NCI-H1930 (cell line): ENCODE data around the gene VPS35L.

Source experiments
- DNase-seq, 2 experiments: peaks; one replicate each; lab custom pipeline; 2025; lab: John Stamatoyannopoulos, UW

VPS35L gene

DNA sequence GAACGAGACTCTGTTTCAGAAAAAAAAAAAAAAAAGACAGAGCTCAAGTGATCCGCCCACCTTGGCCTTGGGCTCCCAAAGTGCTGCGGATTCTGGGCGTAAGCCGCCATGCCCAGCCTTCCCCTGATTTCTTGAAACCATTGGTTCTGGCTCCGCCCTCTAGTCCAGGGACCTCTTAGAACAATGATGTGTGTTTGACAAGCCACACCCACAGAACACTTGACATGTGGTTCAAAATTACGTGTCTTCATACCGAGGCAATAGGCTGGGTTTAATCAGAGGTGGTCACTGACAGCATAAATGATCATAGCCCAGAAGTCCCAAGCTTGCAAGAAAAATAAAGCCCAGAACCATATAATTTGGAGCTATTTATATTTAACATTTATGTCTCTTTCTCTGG, 139.5 kb downstream of the VPS35L start:
- DNase-seq = no peak

DNA sequence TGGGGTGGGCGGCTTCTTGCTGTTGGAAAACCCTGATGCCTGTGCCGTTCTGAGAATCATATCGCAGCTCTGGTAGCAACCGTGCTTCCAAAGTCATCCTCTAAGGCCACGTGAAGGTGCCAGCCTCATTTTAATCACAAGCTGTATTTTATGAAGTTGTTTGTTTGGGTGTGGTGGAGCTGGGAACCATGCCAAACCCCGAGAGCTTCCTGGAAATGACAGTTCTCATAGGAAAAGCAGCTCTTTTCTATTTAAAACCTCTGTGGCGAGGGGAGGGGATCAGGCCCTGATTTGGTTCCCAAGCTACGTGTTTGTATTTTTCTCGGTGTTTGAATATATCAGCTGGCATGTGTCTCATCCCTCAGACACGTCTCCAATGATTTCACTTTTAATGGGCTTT, 140.8 kb downstream of the VPS35L start:
- DNase-seq = no peak

DNA sequence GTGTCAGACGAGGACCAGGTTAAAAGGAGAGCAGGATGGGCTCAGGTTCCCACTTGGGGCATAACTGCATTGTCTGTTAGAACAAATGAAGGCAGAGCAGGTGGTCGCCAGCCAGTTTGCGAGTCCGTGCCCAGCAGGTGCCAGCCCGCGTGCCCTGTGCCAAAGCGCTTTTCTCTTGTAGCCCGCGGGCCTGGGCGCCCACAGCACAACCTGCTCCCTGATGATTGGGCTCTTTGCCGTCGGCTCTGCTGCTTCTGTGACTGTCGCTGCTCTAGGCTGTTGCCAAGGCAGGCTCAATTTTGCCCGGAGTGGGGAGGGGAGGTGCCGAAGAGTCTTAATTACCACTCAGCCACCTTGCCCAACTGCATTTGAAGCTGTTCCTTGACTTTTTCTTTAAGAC, 141.5 kb downstream of the VPS35L start:
- DNase-seq = no peak

DNA sequence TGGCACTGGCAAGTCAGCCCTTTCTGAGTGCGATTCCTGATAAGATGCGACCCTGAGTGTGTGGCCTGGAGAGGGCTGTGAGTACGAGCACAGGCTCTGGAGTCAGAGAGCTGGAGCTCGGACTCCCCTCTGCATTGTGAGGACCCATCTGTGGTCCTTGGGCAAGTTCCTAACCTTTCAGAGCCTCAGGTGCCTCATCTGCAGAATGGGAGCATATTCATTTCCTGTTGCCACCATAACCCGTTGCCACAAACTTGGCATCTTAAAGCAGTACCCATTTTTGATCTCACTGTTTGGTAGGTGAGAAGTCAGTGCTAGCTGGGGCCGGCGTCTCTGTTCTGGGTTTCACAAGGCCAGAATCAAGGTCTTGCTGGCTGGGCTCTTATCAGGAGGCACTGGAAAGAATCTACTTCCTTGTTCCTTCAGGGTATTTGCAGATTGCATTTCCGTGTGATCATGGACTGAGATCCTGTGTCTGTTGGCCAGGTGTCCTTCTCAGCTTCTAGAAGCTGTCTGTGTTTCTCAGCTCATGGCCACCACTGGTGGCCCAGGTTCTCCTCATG, 142.3 kb downstream of the VPS35L start:
- DNase-seq = no peak

DNA sequence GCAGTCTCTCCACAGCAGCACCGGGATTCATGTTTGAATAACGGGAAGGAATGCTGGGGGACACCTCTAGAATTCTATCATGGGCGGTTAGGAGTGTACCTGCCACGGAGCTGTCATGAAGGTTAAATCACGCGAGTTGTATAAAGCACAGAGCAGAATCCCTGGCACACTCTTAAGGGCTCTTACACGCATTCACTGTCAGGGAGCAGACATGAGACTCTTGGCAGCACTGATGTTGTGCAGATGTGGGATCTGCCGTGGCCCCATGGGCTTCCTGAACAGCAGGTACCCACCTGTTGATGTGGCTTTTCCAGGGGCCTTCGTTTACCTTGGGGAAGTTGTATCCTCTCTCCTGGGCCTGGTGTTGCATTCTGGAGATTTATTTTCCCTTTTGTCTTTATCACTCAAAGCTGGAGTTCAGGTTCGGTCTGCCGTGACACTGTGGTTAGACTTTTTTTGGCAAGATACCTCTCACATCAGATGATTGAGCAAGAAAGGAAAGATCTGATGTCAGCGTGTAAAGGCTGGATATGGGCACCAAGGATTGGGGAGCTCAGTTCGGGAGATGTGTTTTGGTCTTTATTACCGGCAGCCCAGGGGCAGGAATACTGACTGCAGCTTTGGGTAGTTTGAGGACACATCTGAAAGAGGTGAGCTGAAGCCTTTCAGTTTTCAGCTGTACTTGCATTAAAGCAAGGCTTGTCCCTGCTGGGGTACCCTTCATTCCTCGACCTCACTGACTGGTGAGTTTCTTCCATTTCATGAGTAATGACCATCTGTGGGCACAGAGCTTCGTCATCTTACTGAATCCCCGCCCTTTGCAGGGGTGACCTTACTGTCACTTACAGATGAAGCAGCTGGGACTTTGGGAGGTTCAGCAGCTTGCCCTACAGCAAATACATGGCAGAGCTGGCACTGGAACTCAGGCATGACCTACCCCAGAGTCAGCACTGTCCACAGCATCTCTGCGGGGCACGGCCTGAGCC, 143.3 kb downstream of the VPS35L start:
- DNase-seq = no peak

DNA sequence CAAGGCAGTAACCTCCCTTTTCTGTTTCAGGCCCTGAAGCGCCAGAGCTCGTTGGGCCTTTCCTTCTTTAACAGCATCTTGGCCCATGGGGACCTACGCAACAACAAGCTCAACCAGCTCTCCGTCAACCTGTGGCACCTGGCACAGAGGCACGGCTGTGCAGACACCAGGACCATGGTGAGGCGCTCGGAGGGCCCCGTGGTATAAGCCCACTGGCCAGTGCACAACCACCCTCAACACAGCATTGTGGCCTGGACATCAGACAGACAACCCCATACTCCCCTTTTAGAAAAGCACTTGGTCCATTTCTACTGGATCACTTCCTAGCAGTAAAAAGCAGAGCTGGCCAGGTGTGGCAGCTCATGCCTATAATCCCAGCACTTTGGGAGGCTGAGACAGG, 144.0 kb downstream of the VPS35L start:
- DNase-seq = no peak

DNA sequence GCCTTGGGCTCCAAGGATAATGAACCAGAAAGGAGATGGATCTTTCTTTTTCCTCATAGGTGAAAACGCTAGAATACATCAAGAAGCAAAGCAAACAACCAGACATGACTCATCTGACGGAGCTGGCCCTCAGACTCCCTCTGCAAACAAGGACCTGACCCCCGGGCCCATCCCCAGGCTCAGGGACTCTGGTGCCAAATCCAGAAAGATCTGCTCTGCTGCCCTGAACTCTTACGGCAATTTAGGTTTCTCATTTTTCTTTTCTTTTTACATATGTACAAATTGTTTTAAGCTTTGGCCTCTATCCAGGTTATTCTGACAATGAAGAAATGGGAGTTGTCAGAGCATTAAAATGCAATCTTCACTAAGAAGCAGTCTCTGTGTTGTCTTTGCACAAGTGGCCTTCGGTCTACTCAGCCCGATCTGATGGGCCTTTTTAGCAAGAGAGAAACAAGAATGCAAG, 144.8 kb downstream of the VPS35L start:
- no peak for DNase-seq

DNA sequence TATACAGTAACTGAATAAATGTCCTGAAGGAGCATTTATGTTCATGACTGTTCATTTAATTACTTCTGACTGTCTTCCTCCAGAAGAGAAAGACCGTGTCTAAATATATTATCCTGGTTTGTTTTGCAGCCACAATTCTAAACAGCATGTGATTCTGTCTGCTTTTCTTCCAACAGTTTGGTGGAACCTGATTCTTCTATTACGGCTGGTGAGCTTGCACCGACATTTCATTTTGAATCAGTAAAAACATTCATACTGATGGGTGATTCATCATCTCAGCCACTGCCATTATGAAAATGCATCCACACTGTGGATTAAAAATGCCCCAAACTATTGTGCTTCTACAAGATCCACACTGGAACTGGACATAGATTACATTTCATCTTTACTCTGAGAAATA, 145.6 kb downstream of the VPS35L start:
- no peak for DNase-seq

DNA sequence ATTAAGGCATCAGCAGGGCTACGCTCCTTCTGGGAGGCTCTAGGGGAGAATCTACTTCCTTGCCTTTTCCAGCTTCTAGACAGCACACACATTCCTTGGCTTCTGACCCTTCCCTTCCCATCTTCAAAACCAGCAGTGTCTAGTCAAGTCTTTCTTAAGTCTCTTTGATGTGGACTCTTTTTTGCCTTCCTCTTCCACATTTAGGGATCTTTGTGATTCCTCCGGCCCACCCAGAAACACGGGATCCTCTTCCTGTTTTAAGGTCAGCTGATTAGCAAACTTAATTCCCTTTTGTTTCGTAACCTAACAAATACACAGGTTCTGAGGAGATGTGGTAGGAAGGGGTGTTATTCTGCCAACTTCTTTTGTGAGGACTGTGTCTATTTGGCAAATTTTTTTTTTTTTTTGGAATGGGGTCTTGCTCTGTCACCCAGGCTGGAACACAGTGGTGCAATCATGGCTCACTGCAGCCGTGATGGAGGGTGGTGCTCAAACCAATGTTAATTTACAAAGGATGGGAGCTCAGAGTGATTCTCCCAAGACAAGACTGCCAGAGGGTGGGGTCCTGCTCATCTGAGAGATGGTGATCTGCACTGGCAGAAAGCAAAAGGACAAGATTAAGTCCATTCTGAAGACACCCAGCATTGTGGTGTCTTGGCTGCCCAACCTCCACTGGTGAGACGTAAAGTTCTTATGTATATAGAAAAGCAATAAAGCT, 147.8 kb downstream of the VPS35L start:
- DNase-seq = no peak

DNA sequence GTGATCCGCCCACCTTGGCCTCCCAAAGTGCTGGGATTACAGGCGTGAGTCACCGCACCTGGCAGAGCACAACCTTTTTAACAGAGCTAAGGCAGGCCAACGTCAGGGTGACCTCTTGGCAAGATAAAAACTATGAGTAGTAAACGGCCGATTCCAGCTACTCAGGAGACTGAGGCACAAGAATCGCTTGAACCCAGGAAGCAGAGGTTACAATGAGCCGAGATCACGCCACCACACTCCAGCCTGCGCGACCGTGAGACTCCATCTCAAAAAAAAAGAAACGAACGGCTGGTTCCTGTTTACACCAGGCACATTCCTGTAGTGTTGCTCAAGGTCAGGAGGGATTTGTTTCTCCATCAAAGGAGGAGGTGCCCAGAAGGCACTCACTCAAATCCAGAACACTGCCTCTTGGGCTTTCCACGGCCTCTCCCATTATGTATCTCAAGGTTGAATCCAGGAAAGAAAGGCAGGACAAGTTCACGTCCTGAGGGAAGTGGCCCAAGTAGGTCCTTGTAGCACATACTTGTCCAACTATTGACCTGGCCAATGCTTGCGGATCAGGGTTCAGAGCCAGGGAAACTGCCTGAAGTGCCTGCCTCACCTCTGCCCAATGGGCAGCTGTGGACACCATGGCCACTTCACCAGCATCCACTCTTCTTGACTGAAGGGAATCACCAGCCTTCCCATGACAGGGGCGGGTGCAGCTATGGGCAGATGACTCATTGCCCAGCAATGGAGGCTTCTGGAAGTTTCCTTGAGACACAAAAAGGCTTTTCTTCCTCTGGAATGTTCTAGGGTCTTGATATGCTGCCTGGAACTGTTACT, 149.0 kb downstream of the VPS35L start:
- no peak for DNase-seq

DNA sequence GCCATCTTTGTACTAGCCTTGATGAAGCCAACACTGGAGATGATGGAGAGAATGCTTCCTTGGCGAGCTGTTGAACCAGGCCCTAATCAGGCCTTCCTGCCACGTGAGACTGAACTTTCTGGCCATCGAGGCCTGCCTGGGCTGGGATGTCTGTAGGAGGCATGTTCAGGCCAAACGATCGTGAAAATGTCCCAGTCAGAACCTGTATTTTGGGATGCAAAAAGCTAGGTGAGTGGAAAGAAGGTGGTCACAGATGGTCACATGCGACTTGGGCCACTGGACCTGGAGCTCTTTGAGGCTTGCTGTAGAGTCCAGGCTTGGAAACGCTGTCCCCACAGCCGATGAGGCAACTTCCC, 149.6 kb downstream of the VPS35L start:
- no peak for DNase-seq

DNA sequence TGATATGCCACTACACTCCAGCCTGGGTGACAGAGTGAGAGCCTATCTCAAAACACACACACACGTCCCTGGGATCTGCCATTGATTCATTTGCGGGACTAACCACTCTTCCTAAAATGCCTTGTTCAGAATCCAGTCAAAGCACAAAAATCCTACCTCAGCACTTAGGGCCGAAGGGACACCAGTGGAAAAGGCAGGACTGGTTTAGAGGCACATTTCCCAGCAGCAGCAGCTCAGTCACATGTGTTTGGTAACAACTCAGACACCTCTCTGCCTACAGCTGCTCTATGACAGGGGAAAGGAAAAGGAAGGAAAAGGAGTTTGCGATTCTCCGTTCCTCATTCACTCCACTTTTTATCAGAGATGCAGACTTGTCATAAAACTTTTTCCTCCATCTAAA, 150.3 kb downstream of the VPS35L start:
- DNase-seq = no peak

DNA sequence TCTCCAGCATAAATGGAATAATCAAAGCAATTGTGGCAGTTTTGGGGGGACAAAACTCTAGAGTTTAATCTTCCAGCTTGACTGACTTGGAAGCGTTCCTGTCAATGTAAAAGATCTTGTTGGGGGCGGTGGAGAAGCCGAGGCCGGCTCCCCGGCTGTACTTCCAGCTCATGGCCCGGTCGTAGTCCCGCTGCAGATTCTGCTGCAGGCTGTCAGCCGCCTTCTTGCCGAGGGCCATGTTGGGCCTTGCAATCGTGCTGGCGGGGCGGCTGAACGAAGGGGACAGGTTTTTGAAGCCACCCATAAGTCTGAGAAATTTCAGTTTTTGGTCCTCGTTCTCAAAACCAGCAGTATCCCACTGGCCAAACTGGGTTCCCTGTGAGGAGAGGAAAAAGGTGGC, 151.3 kb downstream of the VPS35L start:
- no peak for DNase-seq

DNA sequence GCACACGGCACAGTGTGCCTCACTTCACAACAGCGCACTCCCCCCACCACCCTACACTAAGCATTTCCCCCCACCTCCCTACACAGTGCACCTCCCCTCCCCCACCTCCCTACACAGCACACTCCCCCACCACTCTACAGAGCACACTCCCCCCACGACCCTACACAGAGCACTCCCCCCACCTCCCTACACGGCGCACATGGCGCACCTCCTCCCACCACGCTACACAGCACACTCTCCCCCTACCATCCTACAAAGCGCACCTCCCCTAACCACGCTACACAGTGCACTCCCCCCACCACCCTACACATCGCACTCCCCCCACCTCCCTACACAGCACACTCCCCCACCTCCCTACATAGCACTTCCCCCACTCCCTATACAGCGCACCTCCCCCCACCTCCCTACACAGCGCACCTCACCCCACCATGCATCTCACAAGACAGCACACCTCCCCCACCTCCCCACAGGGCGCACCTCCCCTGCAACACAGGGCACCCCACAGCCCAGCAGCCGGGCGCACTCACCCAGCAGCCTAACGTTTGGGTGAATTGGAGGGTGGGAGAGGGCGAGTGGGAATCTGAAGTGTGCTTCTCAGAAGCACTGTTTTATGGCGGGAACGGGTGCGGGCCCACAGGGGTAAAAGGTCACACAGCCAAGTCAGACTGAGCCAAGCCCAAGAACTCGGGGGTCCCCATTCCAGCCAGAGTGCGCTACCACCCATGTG, 152.2 kb downstream of the VPS35L start:
- no peak for DNase-seq

DNA sequence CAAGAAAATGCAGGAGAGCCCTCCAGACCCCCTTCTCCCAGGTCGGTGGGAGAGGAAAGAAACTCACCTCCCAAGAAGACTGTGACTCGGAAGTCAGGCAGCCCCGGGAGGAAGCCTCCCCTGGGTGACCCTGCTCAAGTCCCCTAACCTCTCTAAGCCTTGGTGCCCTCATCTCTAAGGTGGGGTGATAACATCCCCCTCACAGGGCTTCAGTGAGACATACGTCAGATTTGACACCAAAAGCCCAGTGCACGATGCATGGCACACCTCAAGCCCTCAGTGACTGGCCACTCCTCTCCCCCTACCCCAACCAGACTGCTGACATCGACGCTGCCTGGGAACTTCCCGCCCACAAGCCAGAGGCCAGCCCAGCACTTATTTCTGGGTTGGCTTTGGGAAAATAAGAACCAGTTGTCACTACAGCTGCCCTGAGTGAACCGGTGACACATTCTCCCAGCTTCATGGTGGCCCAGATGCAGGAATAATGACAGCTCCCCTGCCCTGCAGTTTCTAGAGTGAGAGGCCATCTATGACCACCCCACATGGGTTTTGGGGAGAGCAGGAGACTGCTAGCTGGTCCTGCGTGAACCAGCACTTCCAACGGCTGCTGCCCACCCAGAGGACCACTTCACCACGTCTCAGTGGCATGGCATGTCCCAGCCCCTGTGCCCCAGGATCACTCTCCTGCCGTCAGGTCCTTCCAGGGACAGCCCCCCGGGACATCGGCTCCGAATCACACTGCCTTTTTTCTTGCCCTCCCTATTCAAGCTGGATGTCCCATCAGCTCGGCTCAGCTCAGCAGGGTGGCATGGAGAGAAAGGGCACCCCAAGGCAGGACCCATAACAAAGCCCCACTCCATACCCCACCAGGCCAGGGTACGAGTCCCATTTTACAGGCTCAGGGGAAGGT, 153.0 kb downstream of the VPS35L start:
- DNase-seq = no peak

DNA sequence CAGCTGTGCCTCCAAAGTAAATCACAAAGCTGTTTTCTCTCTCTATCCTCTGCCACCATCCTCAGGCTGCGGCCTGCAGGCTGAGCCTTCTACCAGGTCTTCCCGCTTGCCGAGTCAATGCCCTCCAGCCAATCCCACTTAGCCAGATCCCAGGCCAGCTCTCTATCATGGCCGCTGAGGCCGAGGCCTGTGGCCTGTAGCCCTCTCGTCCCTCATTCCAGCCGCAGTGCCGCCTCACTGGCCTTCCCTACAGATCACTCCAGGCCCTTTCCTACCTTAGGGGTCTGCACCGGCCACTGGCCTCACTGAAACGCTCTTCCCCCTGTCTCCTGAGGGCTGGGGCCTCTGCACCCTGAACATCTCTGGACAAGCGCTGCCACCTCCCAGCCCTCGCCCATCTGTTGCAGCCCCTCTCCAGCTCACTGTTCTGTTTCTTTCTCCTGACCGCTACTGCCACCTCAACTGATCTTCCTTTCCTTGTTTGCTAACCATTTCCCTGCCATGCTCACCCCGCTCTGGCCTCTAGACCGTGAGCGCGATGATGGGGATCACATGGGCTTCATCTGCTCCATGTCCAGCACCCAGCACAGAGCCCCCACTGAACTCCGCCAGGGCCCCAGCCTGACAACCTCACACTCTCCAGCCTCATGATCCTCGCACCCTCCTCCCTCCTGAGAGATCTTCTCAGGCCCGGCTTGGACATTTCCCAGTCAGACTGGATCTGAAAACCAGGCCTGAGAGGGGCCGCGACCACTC, 154.1 kb downstream of the VPS35L start:
- DNase-seq = no peak

DNA sequence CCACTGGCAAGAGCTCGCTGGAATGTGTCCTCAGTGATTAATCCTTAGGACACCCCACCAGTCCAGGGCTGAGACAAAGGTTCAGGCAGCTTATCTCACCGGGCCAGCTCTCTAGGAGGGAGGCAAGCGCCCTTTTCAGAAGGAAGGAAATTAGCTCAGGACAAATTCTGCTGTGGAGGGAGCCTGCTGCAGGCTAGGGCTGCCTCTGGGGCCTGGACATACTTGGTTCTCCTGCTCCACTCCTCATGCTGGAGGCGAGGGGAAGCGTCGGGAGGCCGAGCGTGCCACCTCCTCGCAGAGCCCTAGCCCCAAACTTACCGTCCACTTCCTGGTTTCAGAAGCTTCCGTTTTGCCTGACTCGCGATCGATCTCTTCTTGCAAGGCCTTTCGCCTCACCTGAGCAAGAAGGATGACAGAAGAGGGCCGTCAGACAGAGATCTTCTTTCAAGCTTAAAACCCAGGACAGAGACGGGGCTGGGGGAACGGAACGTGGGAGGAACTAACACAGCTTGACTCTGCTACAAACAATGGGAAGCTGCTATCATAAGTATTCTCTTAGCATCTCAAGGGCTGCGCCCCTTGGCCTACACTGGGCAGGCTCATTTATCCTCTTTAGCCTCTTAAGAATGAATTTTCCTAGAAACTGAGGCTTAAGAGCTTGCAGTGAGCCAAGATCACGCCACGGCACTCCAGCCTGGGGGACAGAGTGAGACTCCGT, 154.8 kb downstream of the VPS35L start:
- no peak for DNase-seq

DNA sequence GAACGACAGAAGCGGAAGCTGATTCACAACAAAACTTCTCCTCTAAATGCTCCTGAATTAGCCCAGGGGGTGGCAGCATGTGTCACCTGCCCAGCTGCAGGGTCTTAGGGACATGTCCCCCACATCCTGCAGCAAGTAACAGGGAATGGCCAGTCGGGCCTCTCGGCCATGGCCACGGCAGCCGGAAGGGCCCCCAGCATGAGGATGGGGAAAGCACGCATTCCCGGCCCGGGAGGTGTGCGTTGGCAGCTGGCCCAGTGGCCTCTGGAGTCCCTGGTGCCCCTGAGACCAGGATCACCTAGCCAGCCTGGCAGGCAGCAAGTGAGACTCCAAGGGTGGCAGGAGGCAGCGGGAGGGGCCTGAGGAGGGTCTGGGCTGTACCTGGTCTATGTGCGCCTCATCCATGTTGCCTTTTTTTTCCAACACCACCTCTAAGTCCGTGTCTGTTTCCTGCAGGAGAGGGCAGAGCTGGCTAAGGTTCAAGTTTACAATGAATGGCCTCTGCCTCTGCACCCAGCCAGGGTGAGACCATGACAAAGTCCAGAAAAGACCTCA, 155.6 kb downstream of the VPS35L start:
- DNase-seq = no peak

DNA sequence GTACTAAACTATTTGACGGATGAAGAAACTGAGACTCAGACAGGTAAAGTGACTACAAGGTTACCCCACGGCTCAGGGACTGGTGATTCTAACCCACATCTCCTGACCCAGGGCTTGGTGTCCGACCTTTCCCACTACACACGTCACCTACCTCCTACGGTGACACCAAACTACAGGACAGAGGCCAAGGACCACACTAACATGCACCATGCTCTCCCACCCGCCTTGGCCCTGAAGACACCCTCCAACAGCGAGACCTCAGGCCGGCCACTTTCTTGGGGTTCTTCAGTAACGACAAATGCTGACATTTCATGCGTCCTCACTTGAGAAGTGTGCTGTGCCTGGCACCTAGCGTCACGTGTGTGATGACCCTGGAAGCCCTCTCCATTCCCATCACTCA, 156.1 kb downstream of the VPS35L start:
- DNase-seq = no peak
